WTC11 (cell line): Measurements from ENCODE around the gene KNDC1. TPM values are rescaled to one million over a fixed set of nuclear protein-coding genes. Genes with fewer than 3 reads are reported as not detected.

Experiments used
- ATAC-seq: fragments of 200-7000 bp; cut with Tn5 transposase; 2 replicates; pipeline ENCODE4 v1.10.0; 2021; ENCODE audit warnings: mild to moderate bottlenecking, moderate library complexity
- CTCF ChIA-PET: fragments of 300-600 bp; sonication (Branson Sonifier 250); formaldehyde crosslinking; loops from one replicate; lab custom pipeline; 2021; ENCODE audit warnings: antibody characterized with exemption; lab: Charles Lee
- POLR2A ChIA-PET: fragments of 350-600 bp; sonication (Branson Sonifier 250); formaldehyde crosslinking; loops from one replicate; lab custom pipeline; 2021; ENCODE audit warnings: antibody characterized with exemption; lab: Charles Lee
- DNase-seq: peaks from one replicate; pipeline ENCODE4 v3.0.0; 2021; ENCODE audit warnings: low spot score
- H3K27ac Mint-ChIP-seq: 2 replicates; pipeline ENCODE4 v1.8.0; 2021; ENCODE audit warnings: mixed read lengths
- H3K27me3 Mint-ChIP-seq: 2 replicates; pipeline ENCODE4 v1.8.0; 2021; ENCODE audit warnings: low read depth, mild to moderate bottlenecking, moderate library complexity, mixed read lengths
- H3K36me3 Mint-ChIP-seq: 2 replicates; pipeline ENCODE4 v1.8.0; 2021; ENCODE audit warnings: mixed read lengths
- H3K4me1 Mint-ChIP-seq: 2 replicates; pipeline ENCODE4 v1.8.0; 2022; ENCODE audit warnings: mixed read lengths
- H3K4me3 Mint-ChIP-seq: 2 replicates; pipeline ENCODE4 v1.8.0; 2021; ENCODE audit warnings: mild to moderate bottlenecking, moderate library complexity, mixed read lengths
- H3K9me3 Mint-ChIP-seq: 2 replicates; pipeline ENCODE4 v1.8.0; 2021; ENCODE audit warnings: mixed read lengths
- AFF4 ChIP-seq: sonication (generic); formaldehyde crosslinking; IDR thresholded peaks from 2 replicates; pipeline ENCODE4 v1.8.1; 2023; ENCODE audit warnings: mild to moderate bottlenecking, missing genetic modification reagents, borderline replicate concordance
- ATF2 ChIP-seq: sonication (generic); formaldehyde crosslinking; IDR thresholded peaks from 2 replicates; pipeline ENCODE4 v1.8.1; 2022; ENCODE audit warnings: low read depth, missing genetic modification reagents, borderline replicate concordance
- CBFB ChIP-seq: sonication (generic); formaldehyde crosslinking; IDR thresholded peaks from 2 replicates; pipeline ENCODE4 v1.8.1; 2022; ENCODE audit warnings: mild to moderate bottlenecking, low read depth, missing genetic modification reagents
- E2F4 ChIP-seq: sonication (generic); formaldehyde crosslinking; IDR thresholded peaks from 2 replicates; pipeline ENCODE4 v1.8.1; 2022; ENCODE audit warnings: low read depth, mild to moderate bottlenecking, moderate library complexity, missing genetic modification reagents, borderline replicate concordance
- ESRRA ChIP-seq: sonication (generic); formaldehyde crosslinking; IDR thresholded peaks from 2 replicates; pipeline ENCODE4 v1.8.1; 2022; ENCODE audit warnings: mild to moderate bottlenecking, missing genetic modification reagents, borderline replicate concordance
- FOXK1 ChIP-seq: sonication (generic); formaldehyde crosslinking; IDR thresholded peaks from 2 replicates; pipeline ENCODE4 v1.8.0; 2022; ENCODE audit warnings: mild to moderate bottlenecking, moderate library complexity, missing genetic modification reagents
- FOXP1 ChIP-seq: sonication (generic); formaldehyde crosslinking; IDR thresholded peaks from 2 replicates; pipeline ENCODE4 v1.8.0; 2022; ENCODE audit warnings: missing genetic modification reagents, mild to moderate bottlenecking, moderate library complexity, borderline replicate concordance
- GABPB1 ChIP-seq: sonication (generic); formaldehyde crosslinking; IDR thresholded peaks from 2 replicates; pipeline ENCODE4 v1.8.1; 2023; ENCODE audit warnings: mild to moderate bottlenecking, missing genetic modification reagents
- GTF2I ChIP-seq: fragments of 250-450 bp; sonication (Bioruptor Pico); conservative IDR thresholded peaks from 2 replicates; pipeline ENCODE4 v1.4.0; 2021; ENCODE audit warnings: mild to moderate bottlenecking
- HMGA2 ChIP-seq: fragments of 250-450 bp; sonication (Bioruptor Pico); IDR thresholded peaks from 2 replicates; pipeline ENCODE4 v1.4.0; 2021; ENCODE audit warnings: mild to moderate bottlenecking, moderate library complexity
- JAZF1 ChIP-seq: fragments of 250-450 bp; sonication (Bioruptor Pico); IDR thresholded peaks from 2 replicates; pipeline ENCODE4 v1.9.0; 2021; ENCODE audit warnings: moderate library complexity, mild to moderate bottlenecking, inconsistent platforms
- MAX ChIP-seq: sonication (generic); formaldehyde crosslinking; IDR thresholded peaks from 2 replicates; pipeline ENCODE4 v1.8.0; 2022; ENCODE audit warnings: mild to moderate bottlenecking, missing genetic modification reagents
- NR1H2 ChIP-seq: sonication (generic); formaldehyde crosslinking; IDR thresholded peaks from 2 replicates; pipeline ENCODE4 v1.9.0; 2021; ENCODE audit warnings: mild to moderate bottlenecking, moderate library complexity, missing genetic modification reagents
- SMAD3 ChIP-seq: sonication (generic); formaldehyde crosslinking; IDR thresholded peaks from 2 replicates; pipeline ENCODE4 v1.8.0; 2022; ENCODE audit warnings: missing genetic modification reagents, mild to moderate bottlenecking, borderline replicate concordance
- SOX15 ChIP-seq: fragments of 250-450 bp; sonication (Bioruptor Pico); IDR thresholded peaks from 2 replicates; pipeline ENCODE4 v1.9.0; 2021; ENCODE audit warnings: mild to moderate bottlenecking
- TEAD1 ChIP-seq: sonication (generic); formaldehyde crosslinking; IDR thresholded peaks from 2 replicates; pipeline ENCODE4 v1.8.0; 2022; ENCODE audit warnings: mild to moderate bottlenecking, missing genetic modification reagents
- TEAD4 ChIP-seq: sonication (generic); formaldehyde crosslinking; IDR thresholded peaks from 2 replicates; pipeline ENCODE4 v1.8.0; 2022; ENCODE audit warnings: mild to moderate bottlenecking, missing genetic modification reagents
- TP53 ChIP-seq: sonication (generic); formaldehyde crosslinking; IDR thresholded peaks from 2 replicates; pipeline ENCODE4 v1.8.1; 2023; ENCODE audit warnings: mild to moderate bottlenecking, missing genetic modification reagents
- ZNF121 ChIP-seq: sonication (generic); formaldehyde crosslinking; IDR thresholded peaks from 2 replicates; pipeline ENCODE4 v1.8.0; 2023; ENCODE audit warnings: missing genetic modification reagents
- ZNF317 ChIP-seq: sonication (generic); formaldehyde crosslinking; IDR thresholded peaks from 2 replicates; pipeline ENCODE4 v1.8.1; 2023; ENCODE audit warnings: low read depth, mild to moderate bottlenecking, moderate library complexity, missing genetic modification reagents, borderline replicate concordance
- ZNF416 ChIP-seq: fragments of 250-450 bp; sonication (Bioruptor Pico); IDR thresholded peaks from 2 replicates; pipeline ENCODE4 v1.9.0; 2021; ENCODE audit warnings: mild to moderate bottlenecking, inconsistent platforms
- total RNA-seq: library from RNA; stranded (reverse); gene quantifications from 3 replicates; pipeline ENCODE4 v1.2.3, GENCODE V29; 2021
- TF ChIP-seq, protein P1 (sequence below): sonication (generic); formaldehyde crosslinking; conservative IDR thresholded peaks from 2 replicates; pipeline ENCODE4 v1.8.1; 2022; ENCODE audit warnings: mild to moderate bottlenecking, missing genetic modification reagents
- TF ChIP-seq, protein P2 (sequence below): sonication (generic); formaldehyde crosslinking; IDR thresholded peaks from 2 replicates; pipeline ENCODE4 v1.8.1; 2023; ENCODE audit warnings: mild to moderate bottlenecking, missing genetic modification reagents

Gene KNDC1
- total RNA-seq, 1 experiment from 2014 or later: 26.6 TPM

GRCh38 chr10:133201151-133201947, 41.3 kb downstream of the KNDC1 start:
- CTCF ChIA-PET: interaction anchor here (0.7 to 1.2 kb wide), 2 partner anchors 25 to 45 kb away, joined by 3 to 5 read pairs; no protein-coding TSS in a partner anchor
- Mint-ChIP-seq H3K4me1 (no peaks in the 10 kb centered on the region), H3K4me3 (no peak overlapping the region), H3K36me3 (no peaks in the 10 kb centered on the region), H3K9me3 (no peaks in the 10 kb centered on the region), H3K27ac (peak overlapping the region; percentile 89), H3K27me3 (no peaks in the 10 kb centered on the region)
- no peak for TF ChIP-seq TEAD1 (CRISPR knock-in tag)
- no peak for TF ChIP-seq TEAD4 (CRISPR knock-in tag)
- no peak for TF ChIP-seq GABPB1
- TF ChIP-seq MAX (CRISPR knock-in tag): no peak
- TF ChIP-seq, protein P1, sequence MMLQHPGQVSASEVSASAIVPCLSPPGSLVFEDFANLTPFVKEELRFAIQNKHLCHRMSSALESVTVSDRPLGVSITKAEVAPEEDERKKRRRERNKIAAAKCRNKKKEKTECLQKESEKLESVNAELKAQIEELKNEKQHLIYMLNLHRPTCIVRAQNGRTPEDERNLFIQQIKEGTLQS (CRISPR knock-in tag): no peak
- TF ChIP-seq ZNF121 (CRISPR knock-in tag): no peak
- no peak for TF ChIP-seq FOXK1 (CRISPR knock-in tag)
- no peak for TF ChIP-seq E2F4 (CRISPR knock-in tag)
- no peak for TF ChIP-seq JAZF1 (CRISPR knock-in tag)
- no peak for TF ChIP-seq ESRRA (CRISPR knock-in tag)
- POLR2A ChIA-PET: no interaction called here
- ATAC-seq (no peak), DNase-seq (no peak)

- Mint-ChIP-seq H3K27ac (no peak overlapping the region), H3K27me3 (no peaks in the 10 kb centered on the region), H3K9me3 (no peaks in the 10 kb centered on the region), H3K4me3 (no peak overlapping the region), H3K36me3 (no peaks in the 10 kb centered on the region), H3K4me1 (no peaks in the 10 kb centered on the region)
- no peak for DNase-seq
- ATAC-seq: no peak
- CTCF ChIA-PET: interaction anchor here (0.7 to 1.2 kb wide), 3 partner anchors 25 to 59 kb away, joined by 3 to 5 read pairs (median 4); no protein-coding TSS in a partner anchor
- POLR2A ChIA-PET: no interaction called here
- TF ChIP-seq, protein P2, sequence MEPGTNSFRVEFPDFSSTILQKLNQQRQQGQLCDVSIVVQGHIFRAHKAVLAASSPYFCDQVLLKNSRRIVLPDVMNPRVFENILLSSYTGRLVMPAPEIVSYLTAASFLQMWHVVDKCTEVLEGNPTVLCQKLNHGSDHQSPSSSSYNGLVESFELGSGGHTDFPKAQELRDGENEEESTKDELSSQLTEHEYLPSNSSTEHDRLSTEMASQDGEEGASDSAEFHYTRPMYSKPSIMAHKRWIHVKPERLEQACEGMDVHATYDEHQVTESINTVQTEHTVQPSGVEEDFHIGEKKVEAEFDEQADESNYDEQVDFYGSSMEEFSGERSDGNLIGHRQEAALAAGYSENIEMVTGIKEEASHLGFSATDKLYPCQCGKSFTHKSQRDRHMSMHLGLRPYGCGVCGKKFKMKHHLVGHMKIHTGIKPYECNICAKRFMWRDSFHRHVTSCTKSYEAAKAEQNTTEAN (CRISPR knock-in tag): no peak
- TF ChIP-seq ZNF416 (CRISPR knock-in tag) (no peak), ZNF317 (CRISPR knock-in tag) (no peak), AFF4 (no peak), FOXP1 (CRISPR knock-in tag) (no peak), ATF2 (CRISPR knock-in tag) (no peak), CBFB (CRISPR knock-in tag) (no peak), NR1H2 (no peak), GTF2I (CRISPR knock-in tag) (no peak), SOX15 (CRISPR knock-in tag) (no peak), SMAD3 (CRISPR knock-in tag) (no peak), TP53 (no peak), HMGA2 (CRISPR knock-in tag) (no peak)
These were observed 42.1 kb downstream of the KNDC1 start for GRCh38 chr10:133201948-133202725.
